Keratinocyte (primary cell): ENCODE measurements around the gene CGRRF1. TPM values are rescaled to one million over a fixed set of nuclear protein-coding genes. Genes with fewer than 3 reads are reported as not detected.

Experiments
- DNase-seq: peaks from one replicate; pipeline ENCODE4 v3.0.0-alpha.2; 2011; ENCODE audit warnings: low read depth, missing footprints, low spot score
- FAIRE-seq: peaks from 2 replicates; lab custom pipeline; 2011; peaks lifted over from hg19 to GRCh38; lab: Jason Lieb, UNC
- H2AFZ ChIP-seq: 2 replicates; pipeline ENCODE4 v1.6.0; 2012; ENCODE audit warnings: low read length, control low read depth, inconsistent platforms; ENCODE audit not compliant: control insufficient read depth
- H3K27ac ChIP-seq: 2 replicates; pipeline ENCODE4 v1.5.1; 2011; ENCODE audit warnings: low read length; ENCODE audit not compliant: control insufficient read depth, insufficient read depth
- H3K27me3 ChIP-seq: 3 replicates; pipeline ENCODE4 v1.6.0; 2011; ENCODE audit warnings: low read length; ENCODE audit not compliant: control insufficient read depth, insufficient read depth; ENCODE audit errors: extremely low read depth
- H3K36me3 ChIP-seq, 2 experiments: 2 replicates in 1 of 2; 3 replicates in 1 of 2; pipeline ENCODE4 v1.5.1; 2011; ENCODE audit warnings: low read length in 2 of 2, mild to moderate bottlenecking in 1 of 2; ENCODE audit not compliant: control insufficient read depth in 2 of 2, insufficient read depth in 2 of 2; ENCODE audit errors: extremely low read depth in 1 of 2
- H3K4me1 ChIP-seq: 3 replicates; pipeline ENCODE4 v1.5.1; 2011; ENCODE audit warnings: low read length; ENCODE audit not compliant: control insufficient read depth, insufficient read depth; ENCODE audit errors: extremely low read depth
- H3K4me2 ChIP-seq: 3 replicates; pipeline ENCODE4 v1.6.0; 2011; ENCODE audit warnings: low read depth, low read length; ENCODE audit not compliant: control insufficient read depth, insufficient read depth; ENCODE audit errors: extremely low read depth
- H3K4me3 ChIP-seq, 3 experiments: fragments of 200-600 bp in 1 of 3; sonication (generic) in 1 of 3; 2 replicates in 2 of 3; 3 replicates in 1 of 3; pipeline ENCODE4 v1.5.1; 2011 to 2016; ENCODE audit warnings: low read length in 3 of 3, mild to moderate bottlenecking in 3 of 3, control low read depth in 2 of 3, inconsistent platforms in 1 of 3, low read depth in 1 of 3, mixed read lengths in 1 of 3, mixed run types in 1 of 3, moderate library complexity in 1 of 3; ENCODE audit not compliant: control insufficient read depth in 2 of 3, insufficient read depth in 2 of 3; ENCODE audit errors: extremely low read depth in 1 of 3
- H3K79me2 ChIP-seq: 2 replicates; pipeline ENCODE4 v1.6.0; 2012; ENCODE audit warnings: low read length; ENCODE audit not compliant: control insufficient read depth, insufficient read depth
- H3K9ac ChIP-seq: 3 replicates; pipeline ENCODE4 v1.6.0; 2011; ENCODE audit warnings: low read length; ENCODE audit not compliant: control insufficient read depth, insufficient read depth; ENCODE audit errors: extremely low read depth
- H3K9me1 ChIP-seq: 3 replicates; pipeline ENCODE4 v1.6.0; 2011; ENCODE audit warnings: low read length; ENCODE audit not compliant: control insufficient read depth, insufficient read depth; ENCODE audit errors: extremely low read depth
- H3K9me3 ChIP-seq: 2 replicates; pipeline ENCODE4 v1.5.1; 2012; ENCODE audit warnings: low read depth, low read length; ENCODE audit not compliant: control insufficient read depth
- H4K20me1 ChIP-seq: 3 replicates; pipeline ENCODE4 v1.6.0; 2011; ENCODE audit warnings: low read length; ENCODE audit not compliant: control insufficient read depth, insufficient read depth; ENCODE audit errors: extremely low read depth
- CTCF ChIP-seq, 3 experiments: IDR thresholded peaks in 1 of 3; conservative IDR thresholded peaks in 1 of 3; optimal IDR thresholded peaks in 1 of 3; 2 replicates in 2 of 3; 3 replicates in 1 of 3; pipeline versions ENCODE3 to v1.5.1; 2011; ENCODE audit warnings: low read length in 3 of 3, mild to moderate bottlenecking in 3 of 3, moderate library complexity in 2 of 3, control low read depth in 1 of 3, inconsistent platforms in 1 of 3; ENCODE audit not compliant: insufficient read depth in 2 of 3; ENCODE audit errors: extremely low read depth in 1 of 3
- EZH2 ChIP-seq: IDR thresholded peaks from one replicate; pipeline ENCODE4 v1.6.1; 2012; ENCODE audit warnings: inconsistent platforms, mild to moderate bottlenecking, low read length, moderate library complexity
- dilution Hi-C: fragments of 300-500 bp; cut with MboI; formaldehyde crosslinking; loops from one replicate; pipeline ENCODE4 v1.7.0; 2020; ENCODE audit warnings: low sequenced_read_pairs; ENCODE audit not compliant: extremely low pct_ligation_motif_present
- polyA plus RNA-seq, 5 experiments: library from polyadenylated mRNA; depleted of rRNA in 3 of 5; stranded (reverse) in 3 of 5; stranded (forward) in 1 of 5; unstranded in 1 of 5; fragments of >200 nt; gene quantifications; 1 replicate in 1 of 5; 2 replicates in 3 of 5; 3 replicates in 1 of 5; pipeline versions ENCODE4 v1.2.1 to v1.2.3, GENCODE V29; 2011 to 2012; ENCODE audit warnings: missing spikeins in 2 of 5, low read depth in 1 of 5, low replicate concordance in 1 of 5

CGRRF1 gene
- polyA plus RNA-seq, 1 donor (not counting 4 experiments of a cell fraction or from before 2014, with no cell fraction given) = 19.5 TPM

- TF ChIP-seq EZH2 (no peak), CTCF (optimal IDR thresholded peaks at IDR 0.05 in 1 of 3, IDR thresholded peaks at IDR 0.05 in 1 of 3, conservative IDR thresholded peaks at IDR 0.05 in 1 of 3; ENCODE audit: extremely low read depth in 1 of 3, insufficient read depth in 2 of 3, low read length in 3 of 3) (no peak)
- dilution Hi-C loops = no loop called here
- no peak overlapping the region for H2AFZ ChIP-seq
- H3K9me1 ChIP-seq = no peaks in the 10 kb centered on the region
- no peaks in the 10 kb centered on the region for H3K27me3 ChIP-seq
- no peak overlapping the region for H3K4me3 ChIP-seq
- H3K4me2 ChIP-seq = no peak overlapping the region
- H3K36me3 ChIP-seq = peaks cover 13 to 18% of the 10 kb centered on the region in 2 experiments
- H3K79me2 ChIP-seq = peaks cover 78% of the 10 kb centered on the region
- FAIRE-seq (no peak), DNase-seq (no peak)
- no peak overlapping the region for H3K9ac ChIP-seq
- no peaks in the 10 kb centered on the region for H3K9me3 ChIP-seq
- peaks cover 13% of the 10 kb centered on the region for H3K4me1 ChIP-seq
- no peak overlapping the region for H3K27ac ChIP-seq
- H4K20me1 ChIP-seq = no peaks in the 10 kb centered on the region
Observed at GRCh38 chr14:54580933-54581332, 71.2 kb downstream of the CGRRF1 start.

GRCh38 chr14:54582334-54582733 is 72.6 kb downstream of the CGRRF1 start:
- Histone ChIP-seq H3K4me2 (no peak overlapping the region), H3K9me3 (no peaks in the 10 kb centered on the region), H3K9ac (no peak overlapping the region), H3K27ac (no peak overlapping the region), H3K4me1 (peaks cover under 1% of the 10 kb centered on the region), H4K20me1 (no peaks in the 10 kb centered on the region), H2AFZ (no peak overlapping the region), H3K4me3 (no peak overlapping the region), H3K27me3 (no peaks in the 10 kb centered on the region), H3K9me1 (no peaks in the 10 kb centered on the region), H3K79me2 (peaks cover 74% of the 10 kb centered on the region), H3K36me3 (peaks cover 9 to 10% of the 10 kb centered on the region in 2 experiments)
- TF ChIP-seq EZH2 = no peak
- TF ChIP-seq CTCF (optimal IDR thresholded peaks at IDR 0.05 in 1 of 3, IDR thresholded peaks at IDR 0.05 in 1 of 3, conservative IDR thresholded peaks at IDR 0.05 in 1 of 3; ENCODE audit: extremely low read depth in 1 of 3, insufficient read depth in 2 of 3, low read length in 3 of 3) = no peak
- dilution Hi-C loops = no loop called here
- FAIRE-seq (no peak), DNase-seq (no peak)
